ENCODE data around the gene ICAM3. TPM values are rescaled to one million over a fixed set of nuclear protein-coding genes. Genes with fewer than 3 reads are reported as not detected.

Gene ICAM3
- total and polyA plus RNA-seq, 10 of the 15 experiments (the other 5 are each of a cell fraction or from before 2014, with no cell fraction given), result 5.5 to 152 (median 90.7) TPM

GRCh38 chr19:10289167-10289835 is 50.1 kb downstream of the ICAM3 start:
- no peaks in the 10 kb centered on the region; the same call in 2 of the 3 replicates for H3K9me3 ChIP-seq (replicated peaks; ENCODE audit: control insufficient read depth, insufficient read depth, low read length)
- intact Hi-C loops (cut with micrococcal nuclease; ENCODE audit: unreplicated experiment), result no loop called here
- H3K9ac ChIP-seq (ENCODE audit: control insufficient read depth, insufficient read depth, low read length), result peak overlapping the region; percentile 40; the same call in 1 of the 2 replicates
- peak overlapping the region; percentile 98 for H3K4me2 ChIP-seq (ENCODE audit: control insufficient read depth, insufficient read depth)
- peak; percentile 52 for ATAC-seq
- DNase-seq (ENCODE audit: low read depth, low spot score), result no peak
- ChIA-PET RAD21 (ENCODE audit: unreplicated experiment) (interaction anchor here (0.7 to 5.4 kb wide), 19 partner anchors 10 to 192 kb away, joined by 3 to 119 read pairs (median 3); partner anchors contain the start of genes CDC37, ICAM1, MRPL4 and RAVER1), SMC1A (ENCODE audit: uncharacterized antibody, unreplicated experiment) (interaction anchor here (0.6 to 2.2 kb wide), 15 partner anchors 9 to 100 kb away, joined by 3 to 27 read pairs (median 5); partner anchors contain the start of genes ICAM1 and TYK2), POLR2A (interaction anchor here (0.5 to 5.5 kb wide), 23 partner anchors 9 to 370 kb away, joined by 3 to 69 read pairs (median 4); partner anchors contain the start of genes CDC37, CDKN2D, FDX2 and ICAM1), CTCF (interaction anchor here (0.6 to 5.9 kb wide), 17 partner anchors 9 to 280 kb away, joined by 3 to 72 read pairs (median 4); partner anchors contain the start of genes ICAM1 and TYK2)
- no TSS peak for BruUV-seq (replicated peaks)
- H2AFZ ChIP-seq (ENCODE audit: control insufficient read depth, low read depth, low read length), result peak overlapping the region; percentile 94
- 1% methylated on average over 49 of the region's 50 CpGs for WGBS (ENCODE audit: insufficient coverage, insufficient replicate concordance, low lambda C conversion rate, missing lambda C conversion rate)
- in situ Hi-C loops (cut with MboI), result no loop called here
- H3K27ac ChIP-seq (ENCODE audit: control insufficient read depth, insufficient read depth), result peak overlapping the region; percentile 24; the same call in 1 of the 2 replicates
- peaks cover 3 to 16% of the 10 kb centered on the region in 2 experiments for H3K27me3 ChIP-seq (replicated peaks in 1 of 2; ENCODE audit: control insufficient read depth in 2 of 2, insufficient read depth in 2 of 2, low read length in 1 of 2)
- H3K36me3 ChIP-seq (ENCODE audit: control insufficient read depth in 2 of 2, insufficient read depth in 2 of 2, low read length in 1 of 2), result peaks cover 15 to 18% of the 10 kb centered on the region in 2 experiments; a peak in 3 of 4 replicates
- peaks cover 69% of the 10 kb centered on the region for H3K4me1 ChIP-seq (ENCODE audit: control insufficient read depth, insufficient read depth, low read length)
- FAIRE-seq, result peak; percentile 7
- H3K79me2 ChIP-seq (ENCODE audit: control insufficient read depth, insufficient read depth, low read length), result no peaks in the 10 kb centered on the region
- H3K4me3 ChIP-seq, result peak overlapping the region; percentile 77
- H4K20me1 ChIP-seq (ENCODE audit: control insufficient read depth, insufficient read depth), result peaks cover 9% of the 10 kb centered on the region; the same call in 1 of the 2 replicates
- TF ChIP-seq USF1 (IDR thresholded peaks at IDR 0.05; ENCODE audit: borderline replicate concordance, extremely low read length, insufficient read depth, low read depth, low read length) (peak; percentile 74), PBX3 (IDR thresholded peaks at IDR 0.05; ENCODE audit: insufficient replicate concordance, low read depth, low read length) (no peak), GABPA (IDR thresholded peaks at IDR 0.05; ENCODE audit: low read depth) (no peak), EGR1 (IDR thresholded peaks at IDR 0.05; ENCODE audit: borderline replicate concordance in 1 of 2, low read depth in 2 of 2, low read length in 2 of 2) (peak in 1 of 2 experiments; percentile 67; a peak in 1 of 3 replicates), HCFC1 (IDR thresholded peaks at IDR 0.05; ENCODE audit: low read length) (0 out of 2 replicates have a peak, but pooled peaks have one; percentile 24), RAD21 (IDR thresholded peaks at IDR 0.05; ENCODE audit: insufficient read depth, low read depth, low read length) (no peak), HDAC6 (IDR thresholded peaks at IDR 0.05; ENCODE audit: unreplicated experiment) (no peak), ZBTB33 (IDR thresholded peaks at IDR 0.05) (no peak), WRNIP1 (IDR thresholded peaks at IDR 0.05; ENCODE audit: borderline replicate concordance, low read depth, low read length) (no peak), CREM (IDR thresholded peaks at IDR 0.05; ENCODE audit: low read depth) (no peak), SUZ12 (IDR thresholded peaks at IDR 0.05; ENCODE audit: unreplicated experiment) (no peak), ELK1 (IDR thresholded peaks at IDR 0.05; ENCODE audit: low read depth, low read length) (no peak), FOXM1 (IDR thresholded peaks at IDR 0.05; ENCODE audit: low read depth, low read length) (no peak)
